Neural progenitor cell (in vitro differentiated cells): ENCODE data around the gene SKAP2. TPM values are rescaled to one million over a fixed set of nuclear protein-coding genes. Genes with fewer than 3 reads are reported as not detected.

Experiments used
- DNase-seq: peaks from one replicate; pipeline ENCODE4 v3.0.0-alpha.2; 2016; ENCODE audit warnings: low spot score
- H2AFZ ChIP-seq: fragments of 200-600 bp; sonication (generic); replicated peaks from 2 replicates; pipeline ENCODE4 v1.6.1; 2016; ENCODE audit warnings: antibody characterized with exemption
- H3F3A ChIP-seq: fragments of 200-600 bp; sonication (generic); 2 replicates; pipeline ENCODE4 v1.6.1; 2016; ENCODE audit warnings: antibody characterized with exemption, low read depth
- H3K27ac ChIP-seq: fragments of 200-600 bp; sonication (generic); 2 replicates; pipeline ENCODE4 v1.5.1; 2016; ENCODE audit warnings: mild to moderate bottlenecking
- H3K27me3 ChIP-seq: fragments of 200-600 bp; sonication (generic); 2 replicates; pipeline ENCODE4 v1.6.1; 2016; ENCODE audit warnings: mild to moderate bottlenecking, moderate library complexity
- H3K36me3 ChIP-seq: fragments of 200-600 bp; sonication (generic); 2 replicates; pipeline ENCODE4 v1.5.1; 2016
- H3K4me1 ChIP-seq: fragments of 200-600 bp; sonication (generic); 2 replicates; pipeline ENCODE4 v1.6.1; 2016; ENCODE audit warnings: mixed run types
- H3K4me2 ChIP-seq: fragments of 200-600 bp; sonication (generic); 2 replicates; pipeline ENCODE4 v1.6.1; 2016
- H3K4me3 ChIP-seq: fragments of 200-600 bp; sonication (generic); 2 replicates; pipeline ENCODE4 v1.5.1; 2016
- H3K79me2 ChIP-seq: fragments of 200-600 bp; sonication (generic); 2 replicates; pipeline ENCODE4 v1.6.1; 2016; ENCODE audit warnings: low read depth
- H3K9ac ChIP-seq: fragments of 200-600 bp; sonication (generic); 2 replicates; pipeline ENCODE4 v1.6.1; 2016
- H3K9me3 ChIP-seq: fragments of 200-600 bp; sonication (generic); 2 replicates; pipeline ENCODE4 v1.5.1; 2016; ENCODE audit warnings: low read depth
- H4K20me1 ChIP-seq: fragments of 200-600 bp; sonication (generic); 2 replicates; pipeline ENCODE4 v1.6.1; 2016; ENCODE audit warnings: low read depth
- H3K27ac Mint-ChIP-seq: 3 replicates; pipeline ENCODE4 v1.8.0; 2021; ENCODE audit warnings: mixed read lengths
- H3K27me3 Mint-ChIP-seq: 2 replicates; pipeline ENCODE4 v1.8.0; 2022; ENCODE audit warnings: low read depth, mild to moderate bottlenecking, inconsistent platforms, moderate library complexity, mixed read lengths; ENCODE audit not compliant: insufficient read depth
- H3K36me3 Mint-ChIP-seq: 3 replicates; pipeline ENCODE4 v1.8.0; 2021; ENCODE audit warnings: mixed read lengths
- H3K4me1 Mint-ChIP-seq: 3 replicates; pipeline ENCODE4 v1.8.0; 2021; ENCODE audit warnings: mixed read lengths
- H3K4me3 Mint-ChIP-seq: 3 replicates; pipeline ENCODE4 v1.8.0; 2021; ENCODE audit warnings: mild to moderate bottlenecking, moderate library complexity, mixed read lengths
- H3K9me3 Mint-ChIP-seq: 3 replicates; pipeline ENCODE4 v1.8.0; 2020; ENCODE audit warnings: mixed read lengths
- CTCF ChIP-seq: fragments of 200-600 bp; sonication (generic); IDR thresholded peaks from 2 replicates; pipeline ENCODE4 v1.5.1; 2017; ENCODE audit warnings: antibody characterized with exemption, mild to moderate bottlenecking
- EZH2 ChIP-seq: fragments of 200-600 bp; sonication (generic); IDR thresholded peaks from 2 replicates; pipeline ENCODE4 v1.6.1; 2017; ENCODE audit warnings: antibody characterized with exemption, mild to moderate bottlenecking, moderate library complexity
- EZH2phosphoT487 ChIP-seq: fragments of 200-600 bp; sonication (generic); IDR thresholded peaks from 2 replicates; pipeline ENCODE4 v1.6.1; 2017; ENCODE audit warnings: antibody characterized with exemption
- total RNA-seq: library from RNA; depleted of rRNA; stranded (reverse); fragments of >200 nt; gene quantifications from 2 replicates; pipeline ENCODE4 v1.2.3, GENCODE V29; 2015; ENCODE audit warnings: low replicate concordance

Gene SKAP2
- total RNA-seq, 1 donor from 2014 or later = 6.3 TPM

GRCh38 chr7:26663874-26664273 lies 200.5 kb downstream of the SKAP2 start:
- H3K36me3 ChIP-seq = no peaks in the 10 kb centered on the region
- no peak overlapping the region for H3K4me2 ChIP-seq
- peaks cover 12% of the 10 kb centered on the region for H3K4me1 ChIP-seq
- Mint-ChIP-seq H3K36me3 (no peaks in the 10 kb centered on the region), H3K9me3 (no peaks in the 10 kb centered on the region), H3K27ac (no peak overlapping the region), H3K4me3 (no peak overlapping the region), H3K4me1 (peaks cover 32% of the 10 kb centered on the region), H3K27me3 (no peaks in the 10 kb centered on the region)
- no peaks in the 10 kb centered on the region for H3K79me2 ChIP-seq
- H3K9ac ChIP-seq = no peak overlapping the region
- no peaks in the 10 kb centered on the region for H4K20me1 ChIP-seq
- DNase-seq = no peak
- no peaks in the 10 kb centered on the region for H3K9me3 ChIP-seq
- H3K27ac ChIP-seq = no peak overlapping the region
- H3K27me3 ChIP-seq = no peaks in the 10 kb centered on the region
- H3F3A ChIP-seq = peaks cover 2% of the 10 kb centered on the region
- H3K4me3 ChIP-seq = no peak overlapping the region
- no peak overlapping the region for H2AFZ ChIP-seq
- no peak for TF ChIP-seq CTCF
- TF ChIP-seq EZH2phosphoT487 = no peak
- TF ChIP-seq EZH2 = no peak

GRCh38 chr7:26662646-26663045 lies 201.7 kb downstream of the SKAP2 start:
- no peaks in the 10 kb centered on the region for H3K27me3 Mint-ChIP-seq
- Histone ChIP-seq H3K27ac (no peak overlapping the region), H3F3A (peaks cover 14% of the 10 kb centered on the region), H4K20me1 (no peaks in the 10 kb centered on the region), H3K36me3 (no peaks in the 10 kb centered on the region), H3K9me3 (no peaks in the 10 kb centered on the region), H3K27me3 (no peaks in the 10 kb centered on the region), H3K79me2 (no peaks in the 10 kb centered on the region), H3K4me1 (peaks cover 25% of the 10 kb centered on the region), H3K4me3 (no peak overlapping the region), H3K9ac (no peak overlapping the region), H3K4me2 (no peak overlapping the region), H2AFZ (no peak overlapping the region)
- TF ChIP-seq EZH2phosphoT487 (no peak), CTCF (no peak), EZH2 (no peak)
- DNase-seq = no peak
- no peaks in the 10 kb centered on the region for H3K36me3 Mint-ChIP-seq
- H3K27ac Mint-ChIP-seq = no peak overlapping the region
- no peaks in the 10 kb centered on the region for H3K9me3 Mint-ChIP-seq
- peaks cover 42% of the 10 kb centered on the region for H3K4me1 Mint-ChIP-seq
- no peak overlapping the region for H3K4me3 Mint-ChIP-seq

- H3K9ac ChIP-seq = no peak overlapping the region
Measured at GRCh38 chr7:26659121-26659520, 205.3 kb downstream of the SKAP2 start.

More at GRCh38 chr7:26659121-26659520, 205.3 kb downstream of the SKAP2 start:
- Mint-ChIP-seq H3K27ac (peak overlapping the region; percentile 91), H3K4me3 (peak overlapping the region; percentile 16), H3K27me3 (no peaks in the 10 kb centered on the region), H3K36me3 (no peaks in the 10 kb centered on the region), H3K9me3 (no peaks in the 10 kb centered on the region), H3K4me1 (peaks cover 57% of the 10 kb centered on the region)
- Histone ChIP-seq H2AFZ (no peak overlapping the region), H3K79me2 (no peaks in the 10 kb centered on the region), H3K36me3 (no peaks in the 10 kb centered on the region), H3K27ac (no peak overlapping the region), H3K27me3 (no peaks in the 10 kb centered on the region), H3K4me3 (peak overlapping the region; percentile 42), H3K4me2 (peak overlapping the region; percentile 86), H4K20me1 (no peaks in the 10 kb centered on the region), H3K9me3 (no peaks in the 10 kb centered on the region), H3F3A (peaks cover 21% of the 10 kb centered on the region), H3K4me1 (peaks cover 52% of the 10 kb centered on the region)
- DNase-seq = no peak
- TF ChIP-seq EZH2 = no peak
- TF ChIP-seq EZH2phosphoT487 = no peak
- TF ChIP-seq CTCF = no peak
